HG03354 (cell line): ENCODE results near the gene MACROD2.

ENCODE experiments used
- ATAC-seq: cut with Tn5 transposase; IDR thresholded peaks from one replicate; pipeline ENCODE4 v1.9.1; 2021; ENCODE audit warnings: mild to moderate bottlenecking; ENCODE audit not compliant: unreplicated experiment, poor library complexity, severe bottlenecking

Gene MACROD2

DNA sequence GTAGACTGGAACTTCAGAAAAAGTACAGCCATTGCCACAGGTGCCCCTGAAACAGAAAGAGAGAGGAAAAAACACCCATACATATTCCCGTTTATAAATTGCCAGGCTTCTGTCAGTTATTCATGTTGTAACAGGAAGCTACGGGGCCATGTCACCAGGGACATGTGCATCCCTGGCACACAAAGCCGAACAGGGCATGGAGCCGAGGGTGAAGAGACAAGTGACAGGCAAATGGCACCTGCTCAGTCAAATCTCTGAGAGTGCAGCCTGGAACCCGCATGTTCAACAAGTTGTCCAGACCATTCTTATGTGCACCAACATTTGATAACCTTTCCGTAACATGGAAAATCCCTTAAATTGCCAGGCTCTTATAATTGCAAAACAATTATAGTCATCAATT lies 1837.2 kb downstream of the MACROD2 start:
- ATAC-seq, result no peak

- ATAC-seq, result no peak
Measured at GRCh38 chr20:15834857-15835256, 1839.5 kb downstream of the MACROD2 start.

- ATAC-seq, result no peak
Measured at GRCh38 chr20:15835811-15836210, 1840.5 kb downstream of the MACROD2 start.

GRCh38 chr20:15836634-15837033 lies 1841.3 kb downstream of the MACROD2 start:
- ATAC-seq, result no peak

DNA sequence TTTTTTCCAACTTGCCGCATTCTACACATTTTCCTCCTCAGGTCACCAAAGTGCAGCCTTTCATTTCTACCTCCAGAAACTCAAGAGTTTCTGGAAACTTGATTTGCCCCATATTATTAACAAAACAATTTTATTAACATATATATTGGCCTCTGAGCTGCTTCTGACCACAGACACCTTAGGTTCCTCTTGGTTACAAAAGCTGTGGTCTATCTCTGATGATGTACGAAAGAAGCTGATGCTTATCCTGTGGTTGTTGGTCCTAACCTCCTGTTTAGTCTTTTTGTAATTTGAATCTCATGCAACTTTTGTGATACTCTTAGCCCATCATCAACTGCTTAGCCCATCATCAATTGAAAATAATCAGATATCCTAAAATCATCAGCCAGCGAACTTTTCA lies 1842.2 kb downstream of the MACROD2 start:
- ATAC-seq, result no peak

DNA sequence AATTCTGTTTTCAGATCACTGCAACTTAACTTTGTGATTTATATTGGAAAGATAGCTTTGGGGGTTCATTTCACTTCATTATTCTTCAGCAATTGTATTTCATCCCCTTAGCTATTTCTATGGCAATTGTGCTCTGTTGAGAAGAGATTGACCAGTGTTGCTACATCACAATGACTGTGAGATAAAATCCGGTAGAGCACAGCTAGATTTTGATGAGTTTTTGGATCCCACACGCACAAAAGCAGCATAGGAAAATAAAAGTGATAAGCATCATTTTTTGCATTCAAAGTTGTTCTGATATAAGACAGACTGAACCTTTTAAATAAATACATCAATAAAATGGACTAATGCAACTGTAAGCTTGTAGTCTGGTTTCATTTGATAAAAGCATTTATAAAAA lies 1843.2 kb downstream of the MACROD2 start:
- ATAC-seq, result no peak

DNA sequence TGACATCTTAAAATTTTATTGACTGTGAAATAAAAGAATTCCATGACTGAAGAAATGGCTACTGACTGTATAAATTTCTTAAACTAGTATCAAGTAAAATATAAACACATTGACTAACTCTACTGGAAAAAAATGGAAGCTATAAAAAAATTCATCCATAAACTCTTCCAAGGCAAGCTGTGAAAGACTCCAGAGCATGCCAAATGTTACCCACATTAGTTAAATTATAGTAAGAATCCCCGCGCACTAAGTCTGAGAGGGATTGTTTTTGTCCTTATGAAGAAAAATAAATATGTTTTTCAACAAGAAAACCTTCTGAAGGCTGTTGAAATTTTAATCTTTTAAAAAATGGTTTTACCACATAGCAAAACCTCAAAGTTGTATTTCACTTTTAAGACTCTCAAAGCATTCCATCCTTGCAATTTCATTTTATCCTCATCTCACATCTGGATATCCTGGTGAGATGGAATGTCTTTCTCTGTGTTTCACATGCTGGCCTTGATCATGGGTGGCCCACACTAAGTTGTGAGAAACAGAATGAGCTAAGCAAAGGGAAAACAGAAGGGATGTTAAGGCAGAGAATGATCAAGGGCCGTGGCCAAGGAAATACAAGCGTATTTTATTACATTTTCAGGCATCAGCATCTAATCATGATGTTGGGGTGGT lies 1845.5 kb downstream of the MACROD2 start:
- no peak for ATAC-seq

- ATAC-seq, result peak; percentile 66
Measured at GRCh38 chr20:15842872-15843271, 1847.6 kb downstream of the MACROD2 start.

GRCh38 chr20:15843777-15844176 lies 1848.5 kb downstream of the MACROD2 start:
- ATAC-seq, result no peak

DNA sequence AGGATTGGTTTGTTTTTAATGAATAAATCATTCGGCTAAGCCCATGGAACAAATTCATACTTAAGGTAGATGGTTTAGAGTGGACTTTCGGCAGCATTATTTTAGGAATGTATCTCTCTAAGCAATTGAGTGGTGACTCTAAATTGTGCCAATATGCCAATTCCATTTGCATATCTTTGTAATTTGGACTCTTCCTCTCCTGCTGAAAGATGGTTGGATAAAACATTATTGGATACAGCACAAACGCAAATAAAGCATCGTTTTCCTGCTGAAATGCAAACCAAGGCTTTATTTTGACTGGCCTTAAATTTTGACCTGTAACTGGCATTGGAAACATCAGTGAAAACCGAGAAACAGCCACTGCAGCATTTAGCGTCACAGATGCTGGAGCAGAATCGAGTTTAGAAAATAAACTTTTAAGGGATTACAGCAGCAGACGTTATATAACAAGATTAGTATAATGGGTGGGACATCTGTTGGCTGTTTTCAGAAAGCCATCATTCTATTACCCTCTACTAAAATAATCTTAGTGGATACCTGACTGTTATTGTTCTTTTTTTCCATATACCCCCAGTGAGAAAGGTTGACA lies 1852.0 kb downstream of the MACROD2 start:
- ATAC-seq, result no peak

GRCh38 chr20:15848126-15848525 lies 1852.8 kb downstream of the MACROD2 start:
- no peak for ATAC-seq

GRCh38 chr20:15848995-15849610 lies 1853.8 kb downstream of the MACROD2 start:
- no peak for ATAC-seq

DNA sequence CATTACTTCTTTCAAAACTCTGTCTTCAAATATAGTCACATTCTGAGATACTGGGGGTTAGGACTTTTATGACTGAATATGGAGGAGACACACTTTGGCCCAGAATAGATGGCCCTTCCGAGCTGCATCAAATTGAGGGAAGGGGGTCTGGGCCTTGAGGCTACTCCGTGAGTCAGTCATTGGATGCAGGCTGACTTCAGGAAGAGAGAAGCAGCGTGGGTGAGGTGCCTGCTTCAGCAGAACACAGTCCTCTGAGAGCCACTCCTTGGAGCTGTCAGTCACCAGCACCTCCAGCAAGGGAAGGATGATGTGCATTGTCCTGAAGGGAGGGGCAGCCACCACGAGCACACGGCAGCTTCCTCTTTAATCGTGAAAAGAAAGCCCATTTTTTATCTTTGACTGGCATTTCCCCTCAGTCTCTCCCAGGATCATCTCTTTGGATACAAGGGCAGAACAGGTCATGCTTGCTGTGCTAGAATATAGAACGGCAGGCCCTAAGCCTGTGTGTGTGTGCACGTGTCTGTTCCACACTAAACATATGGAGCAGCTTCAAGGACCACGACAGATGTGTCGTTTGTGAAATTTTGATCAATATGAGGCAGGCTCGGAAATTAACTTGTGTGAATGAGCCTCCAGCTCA lies 1856.4 kb downstream of the MACROD2 start:
- ATAC-seq, result no peak

DNA sequence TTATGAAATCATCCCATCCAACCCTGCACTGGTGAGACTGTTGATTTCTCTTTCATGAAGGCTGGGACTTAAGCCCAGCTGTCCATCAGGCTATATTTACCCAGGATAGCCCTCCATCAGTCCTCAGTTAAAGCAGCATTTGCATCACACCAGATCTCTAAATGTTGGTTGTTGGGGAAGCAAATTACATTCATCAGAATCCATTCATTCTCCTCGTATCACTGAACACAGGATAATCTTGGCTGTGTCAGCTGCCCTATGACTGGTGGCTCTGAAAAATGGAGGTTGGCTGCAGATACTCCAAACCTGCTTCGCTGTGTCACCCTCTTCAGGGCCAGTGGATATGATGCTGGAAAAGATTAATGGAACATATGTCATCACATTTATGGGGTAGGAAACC lies 1859.6 kb downstream of the MACROD2 start:
- no peak for ATAC-seq

DNA sequence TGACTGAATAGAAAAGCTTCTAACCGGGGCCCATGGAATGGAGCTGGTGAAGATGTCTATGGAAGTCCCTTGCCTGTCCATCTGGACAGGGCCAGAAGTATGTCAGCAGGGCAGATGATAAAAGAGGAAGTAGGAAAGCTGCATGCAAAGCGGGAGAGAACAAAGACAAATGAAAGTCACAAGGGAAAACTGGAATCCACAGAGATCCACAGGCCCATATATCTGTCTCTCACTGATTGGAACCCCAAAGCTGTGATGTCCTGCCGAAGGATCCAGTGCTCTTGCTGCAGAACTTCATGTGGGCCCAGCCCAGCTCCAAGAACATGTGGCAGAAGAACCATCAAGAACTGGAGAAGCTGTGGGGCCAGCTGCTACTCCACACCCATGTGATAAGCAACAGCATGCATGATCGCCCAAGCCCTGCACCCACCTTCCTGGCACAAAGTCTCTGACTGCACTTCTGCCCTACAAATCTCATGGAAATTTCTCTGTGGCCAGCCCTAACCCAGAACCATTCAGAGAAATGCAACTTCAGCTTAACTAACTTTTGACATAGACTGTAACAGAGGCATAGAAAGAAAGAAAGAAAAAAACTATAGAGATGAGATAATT lies 1862.0 kb downstream of the MACROD2 start:
- ATAC-seq, result peak; percentile 83

DNA sequence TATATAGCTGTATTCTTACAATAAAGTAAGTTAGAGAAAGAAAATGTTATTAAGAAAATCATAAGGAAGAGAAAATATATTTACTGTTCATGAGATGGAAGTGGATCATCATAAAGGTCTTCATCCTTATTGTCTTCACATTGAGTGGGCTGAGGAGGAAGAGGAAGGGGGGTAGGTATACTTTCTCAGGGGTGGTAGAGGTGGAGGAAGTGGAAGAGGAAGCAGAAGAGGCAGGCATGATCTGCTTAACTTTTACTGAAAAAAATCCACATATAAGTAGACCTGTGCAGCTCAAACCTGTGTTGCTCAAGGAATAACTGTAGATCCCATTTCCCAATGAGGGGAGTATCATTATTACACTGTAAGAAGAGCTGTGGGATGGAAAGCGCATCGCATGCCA lies 1863.7 kb downstream of the MACROD2 start:
- ATAC-seq, result no peak

- no peak for ATAC-seq
Measured at GRCh38 chr20:15860850-15861249, 1865.5 kb downstream of the MACROD2 start.

DNA sequence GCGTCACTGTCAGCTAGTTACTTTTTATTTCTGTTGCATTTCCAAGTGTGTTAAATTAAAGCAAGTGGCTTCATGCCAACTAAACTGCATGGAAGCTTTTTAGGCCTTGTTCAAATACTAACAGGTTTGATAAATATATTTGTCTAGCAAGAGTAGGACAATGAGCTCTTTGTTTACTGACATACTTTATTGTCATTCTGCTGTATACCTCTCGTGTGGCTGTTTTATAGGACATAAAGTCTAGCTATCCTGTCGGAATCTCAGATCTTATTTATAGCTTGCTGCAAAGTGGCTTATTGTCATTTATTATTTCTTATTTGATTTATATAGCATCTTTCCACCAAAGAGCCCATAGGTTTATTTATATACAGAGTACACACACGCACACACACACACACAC lies 1866.9 kb downstream of the MACROD2 start:
- no peak for ATAC-seq

DNA sequence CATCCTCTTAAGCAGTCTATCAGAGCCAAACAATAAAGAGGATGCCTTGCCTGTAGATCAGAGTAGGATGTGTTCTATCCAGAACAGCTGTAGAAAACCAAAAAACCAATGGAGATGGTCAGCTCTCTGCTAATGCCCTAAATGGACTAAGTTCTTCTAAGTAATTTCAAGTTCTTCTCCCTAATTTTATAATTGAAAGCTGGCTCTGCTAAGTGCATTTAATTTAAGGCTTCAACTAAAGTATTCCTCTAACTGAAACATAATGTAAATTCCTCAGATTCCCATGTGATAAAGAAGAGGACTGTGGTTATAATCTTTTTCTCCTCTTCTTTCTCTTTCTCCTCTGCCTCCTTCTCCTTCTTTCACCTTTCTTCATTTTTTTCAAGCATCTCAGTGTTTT lies 1868.4 kb downstream of the MACROD2 start:
- ATAC-seq, result no peak

DNA sequence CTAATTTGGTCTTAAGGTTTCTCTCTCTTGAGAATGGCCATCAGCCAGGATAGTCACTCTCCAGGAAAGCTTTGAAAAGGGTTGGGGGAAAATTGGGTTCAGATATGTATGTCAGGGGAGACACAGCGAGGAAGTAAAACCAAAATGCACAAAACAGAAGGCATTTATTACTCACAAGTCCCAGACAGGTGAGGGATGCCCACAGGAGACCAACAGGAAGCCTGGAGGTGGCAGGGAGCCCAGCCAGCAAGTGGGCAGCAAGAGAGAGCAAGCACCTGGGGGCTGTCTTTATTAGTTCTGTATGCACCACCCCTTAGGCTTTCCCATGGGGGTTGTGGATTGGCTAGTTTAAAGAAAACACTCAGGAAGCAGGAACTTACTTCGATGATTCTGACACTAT lies 1870.2 kb downstream of the MACROD2 start:
- no peak for ATAC-seq
